Endothelial cell of umbilical vein (primary cell): ENCODE measurements around the gene TRMT112.

Experiments used
- CTCF ChIP-seq, 2 donors: IDR thresholded peaks; 1 replicate in 1 of 2; 2 replicates in 1 of 2; pipeline ENCODE4 v1.5.1; 2011; ENCODE audit warnings: low read length in 2 of 2, mild to moderate bottlenecking in 2 of 2, moderate library complexity in 2 of 2, control low read depth in 1 of 2, inconsistent platforms in 1 of 2, low read depth in 1 of 2; ENCODE audit not compliant: insufficient read depth in 1 of 2; ENCODE audit errors: extremely low read depth in 1 of 2
- FOS ChIP-seq: IDR thresholded peaks from 2 replicates; pipeline ENCODE4 v1.6.1; 2011; ENCODE audit warnings: mild to moderate bottlenecking, low read length, moderate library complexity, borderline replicate concordance; ENCODE audit not compliant: insufficient read depth

GRCh38 chr11:64284962-64285884, 32.1 kb downstream of the TRMT112 start, which contains the start of gene GPR137:
- TF ChIP-seq CTCF (IDR thresholded peaks at IDR 0.05; ENCODE audit: extremely low read depth in 1 of 2, insufficient read depth in 1 of 2, low read depth in 1 of 2, low read length in 2 of 2) (no peak), FOS (no peak)
